GM12878 (cell line): ENCODE results near the gene TEKT5. TPM values are rescaled to one million over a fixed set of nuclear protein-coding genes. Genes with fewer than 3 reads are reported as not detected.

Source experiments
- ATAC-seq: fragments of 200-7000 bp; cut with Tn5 transposase; 3 replicates; pipeline ENCODE4 v1.9.1; 2020; ENCODE audit warnings: mild to moderate bottlenecking, moderate library complexity
- BruUV-seq: library from RNA; stranded (reverse); fragments of 400-500 nt; replicated peaks from 2 replicates; lab custom pipeline; 2021; lab: Mats Ljungman, UMichigan
- CTCF ChIA-PET: fragments of 300-600 bp; sonication (Branson Sonifier 250); formaldehyde crosslinking; extraction: SDS; loops from one replicate; lab custom pipeline; 2021; ENCODE audit warnings: inconsistent platforms; lab: Yijun Ruan, JAX
- POLR2A ChIA-PET: fragments of 350-600 bp; formaldehyde crosslinking; extraction: SDS; loops from one replicate; lab custom pipeline; 2021; ENCODE audit warnings: inconsistent platforms; lab: Charles Lee
- RAD21 ChIA-PET: fragments of 300-600 bp; sonication (Branson Sonifier 250); formaldehyde crosslinking; loops from one replicate; lab custom pipeline; 2023; ENCODE audit warnings: antibody characterized with exemption; ENCODE audit not compliant: unreplicated experiment; lab: Charles Lee
- SMC1A ChIA-PET: fragments of 300-600 bp; sonication (Branson Sonifier 250); formaldehyde crosslinking; loops from one replicate; lab custom pipeline; 2023; ENCODE audit not compliant: unreplicated experiment, uncharacterized antibody; lab: Charles Lee
- DNase-seq: peaks from one replicate; pipeline ENCODE4 v3.0.0-alpha.2; 2011; ENCODE audit warnings: low read depth, low spot score
- FAIRE-seq: peaks from 3 replicates; lab custom pipeline; 2011; peaks lifted over from hg19 to GRCh38; lab: Jason Lieb, UNC
- H2AFZ ChIP-seq: 2 replicates; pipeline ENCODE4 v1.6.0; 2011; ENCODE audit warnings: low read depth, low read length, control low read depth; ENCODE audit not compliant: control insufficient read depth
- H3K27ac ChIP-seq: 2 replicates; pipeline ENCODE4 v1.5.1; 2011; ENCODE audit warnings: control low read depth; ENCODE audit not compliant: control insufficient read depth, insufficient read depth
- H3K27me3 ChIP-seq, 2 experiments: replicated peaks in 1 of 2; 2 replicates each; pipeline versions ENCODE4 v1.6.0 to v1.6.1; 2011; ENCODE audit warnings: low read length in 1 of 2; ENCODE audit not compliant: control insufficient read depth in 2 of 2, insufficient read depth in 2 of 2
- H3K36me3 ChIP-seq, 2 experiments: 2 replicates each; pipeline ENCODE4 v1.5.1; 2011; ENCODE audit warnings: low read length in 1 of 2; ENCODE audit not compliant: control insufficient read depth in 2 of 2, insufficient read depth in 2 of 2
- H3K4me1 ChIP-seq: 2 replicates; pipeline ENCODE4 v1.6.1; 2011; ENCODE audit warnings: mild to moderate bottlenecking, low read length, moderate library complexity, mixed read lengths; ENCODE audit not compliant: control insufficient read depth, insufficient read depth
- H3K4me2 ChIP-seq: 2 replicates; pipeline ENCODE4 v1.6.0; 2011; ENCODE audit warnings: control low read depth; ENCODE audit not compliant: control insufficient read depth, insufficient read depth
- H3K4me3 ChIP-seq: fragments of 200-600 bp; sonication (generic); 2 replicates; pipeline ENCODE4 v1.5.1; 2016
- H3K79me2 ChIP-seq: 2 replicates; pipeline ENCODE4 v1.6.0; 2011; ENCODE audit warnings: low read length; ENCODE audit not compliant: control insufficient read depth, insufficient read depth
- H3K9ac ChIP-seq: 2 replicates; pipeline ENCODE4 v1.8.0; 2011; ENCODE audit warnings: low read length, control low read depth, mixed read lengths; ENCODE audit not compliant: control insufficient read depth, insufficient read depth
- H3K9me3 ChIP-seq: replicated peaks from 3 replicates; pipeline ENCODE4 v1.5.1; 2011; ENCODE audit warnings: mild to moderate bottlenecking, low read length; ENCODE audit not compliant: control insufficient read depth, insufficient read depth
- H4K20me1 ChIP-seq: 2 replicates; pipeline ENCODE4 v1.6.0; 2011; ENCODE audit not compliant: control insufficient read depth, insufficient read depth
- ATF7 ChIP-seq: fragments of 450-650 bp; IDR thresholded peaks from 2 replicates; pipeline ENCODE4 v1.6.1; 2016; ENCODE audit warnings: low read depth, mild to moderate bottlenecking
- BMI1 ChIP-seq: fragments of 450-650 bp; IDR thresholded peaks from 2 replicates; pipeline ENCODE4 v1.6.1; 2016; ENCODE audit warnings: mild to moderate bottlenecking, moderate library complexity, borderline replicate concordance
- BRCA1 ChIP-seq: IDR thresholded peaks from 2 replicates; pipeline ENCODE4 v1.6.1; 2011; ENCODE audit warnings: low read depth, low read length, improper control_type of control experiment
- CHD1 ChIP-seq: IDR thresholded peaks from 2 replicates; pipeline ENCODE4 v1.6.1; 2012; ENCODE audit warnings: low read depth, low read length, improper control_type of control experiment
- CHD2 ChIP-seq: IDR thresholded peaks from 2 replicates; pipeline ENCODE4 v1.6.1; 2011; ENCODE audit warnings: low read depth, low read length, improper control_type of control experiment, borderline replicate concordance
- MTA2 ChIP-seq: fragments of 450-650 bp; IDR thresholded peaks from 2 replicates; pipeline ENCODE4 v1.6.1; 2016; ENCODE audit warnings: low read depth, mild to moderate bottlenecking, moderate library complexity
- MYB ChIP-seq: fragments of 150-350 bp; IDR thresholded peaks from 2 replicates; pipeline ENCODE4 v1.6.1; 2014; ENCODE audit warnings: mild to moderate bottlenecking, low read depth, low read length, borderline replicate concordance
- NFXL1 ChIP-seq: fragments of 450-650 bp; IDR thresholded peaks from 2 replicates; pipeline ENCODE4 v1.6.1; 2017; ENCODE audit warnings: antibody characterized with exemption, mild to moderate bottlenecking, borderline replicate concordance
- NFYB ChIP-seq: IDR thresholded peaks from 2 replicates; pipeline ENCODE4 v1.6.1; 2011; ENCODE audit warnings: low read depth, mild to moderate bottlenecking, low read length, improper control_type of control experiment, moderate library complexity; ENCODE audit not compliant: insufficient read depth
- NR2C2 ChIP-seq: IDR thresholded peaks from 2 replicates; pipeline ENCODE4 v1.6.1; 2011; ENCODE audit warnings: borderline replicate concordance, low read depth; ENCODE audit not compliant: control insufficient read depth, insufficient read length
- RELA ChIP-seq: fragments of 450-650 bp; IDR thresholded peaks from 2 replicates; pipeline ENCODE4 v1.8.0; 2014; ENCODE audit warnings: borderline replicate concordance; ENCODE audit not compliant: partially characterized antibody
- SIX5 ChIP-seq: IDR thresholded peaks from 2 replicates; pipeline ENCODE4 v1.6.1; 2011; ENCODE audit warnings: mild to moderate bottlenecking, low read depth, low read length, moderate library complexity; ENCODE audit not compliant: severe bottlenecking
- SRF ChIP-seq, 2 experiments: IDR thresholded peaks; 2 replicates each; pipeline ENCODE4 v1.6.1; 2011; ENCODE audit warnings: low read depth in 2 of 2, low read length in 2 of 2, mild to moderate bottlenecking in 1 of 2, moderate library complexity in 1 of 2
- TCF12 ChIP-seq: IDR thresholded peaks from 2 replicates; pipeline ENCODE4 v1.6.1; 2011; ENCODE audit warnings: low read depth, mild to moderate bottlenecking, low read length
- TCF7 ChIP-seq: IDR thresholded peaks from 2 replicates; pipeline ENCODE4 v1.6.1; 2014; ENCODE audit warnings: antibody characterized with exemption, borderline replicate concordance
- ZNF207 ChIP-seq: fragments of 450-650 bp; IDR thresholded peaks from 2 replicates; pipeline ENCODE4 v1.6.1; 2014; ENCODE audit warnings: antibody characterized with exemption, mild to moderate bottlenecking, borderline replicate concordance
- WGBS: methylation state at CpG from one replicate; pipeline ENCODE4 v1.1.6; 2016; ENCODE audit warnings: low lambda C conversion rate; ENCODE audit not compliant: insufficient replicate concordance, insufficient coverage; ENCODE audit errors: missing lambda C conversion rate; 5-methylcytosine and 5-hydroxymethylcytosine counted together
- in situ Hi-C: fragments of 300-500 bp; cut with MboI; formaldehyde crosslinking; loops from 9 replicates; pipeline ENCODE4 v1.14.3; 2018; ENCODE audit warnings: mixed read lengths
- intact Hi-C: fragments of 100-400 bp; cut with micrococcal nuclease; formaldehyde crosslinking; loops from one replicate; pipeline ENCODE4 v1.14.2; 2022; ENCODE audit not compliant: unreplicated experiment
- polyA plus RNA-seq, 11 experiments: library from polyadenylated mRNA; depleted of rRNA in 4 of 11; unstranded in 6 of 11; stranded (reverse) in 5 of 11; fragments of >200 nt; fragmentation: Nextera tagmentation in 4 of 11; fragmentation: Illumina TruSeq in 1 of 11; extraction: Ambion mirVana in 4 of 11; extraction: Trizol in 1 of 11; gene quantifications; 1 replicate in 1 of 11; 2 replicates in 10 of 11; pipeline versions ENCODE4 v1.2.1 to v1.2.3, GENCODE V29; 2011 to 2016; ENCODE audit warnings: inconsistent platforms in 2 of 11, missing spikeins in 2 of 11, low read depth in 1 of 11
- total RNA-seq, 4 experiments: library from RNA; depleted of rRNA in 3 of 4; stranded (reverse); fragments of >200 nt in 3 of 4; fragmentation: Illumina TruSeq in 1 of 4; extraction: Trizol in 1 of 4; gene quantifications; 2 replicates each; pipeline versions ENCODE4 v1.2.1 to v1.2.3, GENCODE V29; 2013 to 2021
- TF ChIP-seq, protein P1 (sequence below): fragments of 450-650 bp; IDR thresholded peaks from 2 replicates; pipeline ENCODE4 v1.6.1; 2014; ENCODE audit warnings: mild to moderate bottlenecking
- TF ChIP-seq, protein P2 (sequence below): IDR thresholded peaks from 2 replicates; pipeline ENCODE4 v1.6.1; 2011; ENCODE audit warnings: low read depth, mild to moderate bottlenecking, low read length, moderate library complexity, borderline replicate concordance; ENCODE audit errors: extremely low read depth

Gene TEKT5
- total and polyA plus RNA-seq, 10 of the 15 experiments (the other 5 are each of a cell fraction or from before 2014, with no cell fraction given): 0.19 to 2.2 (median 0.68) TPM; not detected in 1

DNA sequence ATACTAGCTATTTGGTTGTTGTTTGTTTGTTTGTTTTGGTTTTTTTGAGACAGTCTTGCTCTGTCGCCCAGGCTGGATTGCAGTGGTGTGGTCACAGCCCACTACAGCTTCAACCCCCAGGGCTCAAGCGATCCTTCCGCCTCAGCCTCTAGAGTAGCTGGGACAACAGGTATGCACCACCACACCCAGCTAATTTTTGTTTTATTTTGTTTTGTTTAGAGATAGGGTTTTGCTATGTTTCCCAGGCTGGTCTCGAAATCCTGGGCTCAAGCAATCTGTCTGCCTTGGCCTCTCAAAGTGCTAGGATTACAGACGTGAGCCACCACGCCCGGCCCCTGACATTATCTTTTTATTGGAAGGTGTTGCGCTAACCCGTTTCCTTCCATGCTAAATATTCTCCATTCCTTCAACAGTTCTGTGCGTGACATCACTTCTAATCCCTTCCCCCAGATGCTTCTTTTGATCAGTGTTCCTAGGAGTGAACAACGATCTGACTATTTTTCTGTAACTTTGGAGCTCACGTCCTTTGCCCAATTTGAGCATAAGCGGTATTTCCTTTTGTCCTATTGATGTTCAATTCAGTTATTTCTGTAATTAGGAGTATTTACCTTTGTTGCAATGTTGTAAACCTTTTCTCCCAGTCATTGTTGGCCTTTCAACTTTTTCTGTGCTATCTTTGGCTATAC lies 84.1 kb downstream of the TEKT5 start (continued):
- no peak for TF ChIP-seq SRF (IDR thresholded peaks at IDR 0.05; ENCODE audit: low read depth in 2 of 2, low read length in 2 of 2)
- TF ChIP-seq, protein P1, sequence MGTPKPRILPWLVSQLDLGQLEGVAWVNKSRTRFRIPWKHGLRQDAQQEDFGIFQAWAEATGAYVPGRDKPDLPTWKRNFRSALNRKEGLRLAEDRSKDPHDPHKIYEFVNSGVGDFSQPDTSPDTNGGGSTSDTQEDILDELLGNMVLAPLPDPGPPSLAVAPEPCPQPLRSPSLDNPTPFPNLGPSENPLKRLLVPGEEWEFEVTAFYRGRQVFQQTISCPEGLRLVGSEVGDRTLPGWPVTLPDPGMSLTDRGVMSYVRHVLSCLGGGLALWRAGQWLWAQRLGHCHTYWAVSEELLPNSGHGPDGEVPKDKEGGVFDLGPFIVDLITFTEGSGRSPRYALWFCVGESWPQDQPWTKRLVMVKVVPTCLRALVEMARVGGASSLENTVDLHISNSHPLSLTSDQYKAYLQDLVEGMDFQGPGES: no peak
- TF ChIP-seq, all 136 proteins: peak for 0

DNA sequence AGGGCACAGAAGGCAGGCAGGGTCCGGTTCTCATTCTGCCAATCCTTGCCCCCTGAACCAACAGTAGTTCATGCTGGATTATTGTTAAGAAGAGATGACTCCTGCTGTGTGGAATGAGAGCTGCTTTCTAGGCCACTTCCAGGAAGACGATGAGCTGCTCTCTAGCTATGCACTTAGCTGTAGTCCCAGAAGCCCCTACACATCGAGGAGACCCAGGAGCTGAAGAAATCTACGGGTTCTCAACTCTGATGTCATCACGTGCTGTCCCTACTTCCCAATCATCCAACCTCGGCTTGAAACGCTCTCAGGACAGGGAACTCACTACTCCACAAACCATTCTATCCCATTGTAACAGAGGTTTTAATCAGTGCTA lies 85.3 kb downstream of the TEKT5 start:
- Histone ChIP-seq H3K27me3 (no peaks in the 10 kb centered on the region; a peak in 3 of 4 replicates), H3K9ac (no peak overlapping the region), H2AFZ (no peak overlapping the region), H4K20me1 (no peaks in the 10 kb centered on the region), H3K9me3 (no peaks in the 10 kb centered on the region), H3K4me3 (no peak overlapping the region), H3K36me3 (no peaks in the 10 kb centered on the region), H3K4me2 (no peak overlapping the region), H3K79me2 (no peaks in the 10 kb centered on the region), H3K27ac (no peak overlapping the region), H3K4me1 (no peaks in the 10 kb centered on the region)
- in situ Hi-C loops: no loop called here
- WGBS: 31% methylated on average over 7 of the region's 7 CpGs
- BruUV-seq: no TSS peak
- DNase-seq: no peak
- no peak for ATAC-seq
- POLR2A ChIA-PET: interaction anchor here (0.5 to 1.8 kb wide), 2 partner anchors 9 to 247 kb away, joined by 4 to 5 read pairs; no protein-coding TSS in a partner anchor
- CTCF ChIA-PET: interaction anchor here (1.1 kb wide), 1 partner anchor 11 kb away, joined by 5 read pairs; no protein-coding TSS in a partner anchor
- intact Hi-C loops: no loop called here
- no peak for FAIRE-seq
- SMC1A ChIA-PET: interaction anchor here (0.9 to 1.3 kb wide), 2 partner anchors 11 to 95 kb away, joined by 3 to 7 read pairs; no protein-coding TSS in a partner anchor
- TF ChIP-seq NFYB (no peak), CHD2 (no peak), CHD1 (no peak), BRCA1 (no peak), TCF7 (no peak), BMI1 (no peak), NFXL1 (no peak), TCF12 (no peak), MTA2 (no peak), SIX5 (no peak), ZNF207 (no peak), ATF7 (no peak), MYB (no peak), RELA (no peak), NR2C2 (no peak)
- TF ChIP-seq, protein P2, sequence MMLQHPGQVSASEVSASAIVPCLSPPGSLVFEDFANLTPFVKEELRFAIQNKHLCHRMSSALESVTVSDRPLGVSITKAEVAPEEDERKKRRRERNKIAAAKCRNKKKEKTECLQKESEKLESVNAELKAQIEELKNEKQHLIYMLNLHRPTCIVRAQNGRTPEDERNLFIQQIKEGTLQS: no peak
- RAD21 ChIA-PET: interaction anchor here (0.8 to 1.4 kb wide), 3 partner anchors 8 to 87 kb away, joined by 3 to 4 read pairs (median 3); no protein-coding TSS in a partner anchor
